Measurements from ENCODE around the gene PSMA2.
A peak's percentile ranks its signal among the peaks of the same experiment; 100 is the strongest.

PSMA2 gene

GRCh38 chr7:42939457-42940240 is 7.7 kb upstream of the PSMA2 start:
- no peak for DNase-seq

GRCh38 chr7:42935861-42936260 is 3.9 kb upstream of the PSMA2 start:
- no peak for DNase-seq

GRCh38 chr7:42934291-42934690 is 2.3 kb upstream of the PSMA2 start:
- no peak for DNase-seq

GRCh38 chr7:42932811-42933591 is 1.0 kb upstream of the PSMA2 start:
- peak; percentile 3 for DNase-seq

GRCh38 chr7:42931447-42931833 is 534 bp downstream of the PSMA2 start:
- DNase-seq: peak; percentile 1

- DNase-seq: no peak
These were observed 1.1 kb downstream of the PSMA2 start for GRCh38 chr7:42930889-42931288.

GRCh38 chr7:42929449-42929848 is 2.5 kb downstream of the PSMA2 start:
- no peak for DNase-seq

- no peak for DNase-seq
These were observed 3.2 kb downstream of the PSMA2 start for GRCh38 chr7:42928754-42929153.

GRCh38 chr7:42926204-42926603 is 5.8 kb downstream of the PSMA2 start:
- DNase-seq: no peak

GRCh38 chr7:42925630-42926029 is 6.3 kb downstream of the PSMA2 start:
- DNase-seq: no peak

GRCh38 chr7:42924223-42924838 is 7.6 kb downstream of the PSMA2 start:
- no peak for DNase-seq

- no peak for DNase-seq
These were observed 9.8 kb downstream of the PSMA2 start for GRCh38 chr7:42922017-42922753.

GRCh38 chr7:42915356-42915755 is 16.6 kb downstream of the PSMA2 start:
- no peak for DNase-seq

- no peak for DNase-seq
These were observed 17.4 kb downstream of the PSMA2 start for GRCh38 chr7:42914421-42915045.

- DNase-seq: no peak
These were observed 18.0 kb downstream of the PSMA2 start for GRCh38 chr7:42914009-42914408.

- DNase-seq: no peak
These were observed 18.4 kb downstream of the PSMA2 start for GRCh38 chr7:42913591-42913990.

- DNase-seq: peak; percentile 97
These were observed 20.2 kb downstream of the PSMA2 start, which contains the start of gene C7orf25 for GRCh38 chr7:42911454-42912447. C7orf25 (minus strand) TSS chr7:42912070; CDS start chr7:42910900, 1,170 bp downstream.

- no peak for DNase-seq
These were observed 21.7 kb downstream of the PSMA2 start for GRCh38 chr7:42910306-42910705.

- DNase-seq: no peak
These were observed 24.7 kb downstream of the PSMA2 start for GRCh38 chr7:42907316-42907715.

- DNase-seq: no peak
These were observed 25.8 kb downstream of the PSMA2 start for GRCh38 chr7:42906181-42906580.

GRCh38 chr7:42902331-42902730 is 29.6 kb downstream of the PSMA2 start:
- DNase-seq: no peak
